Parathyroid adenoma (tissue), 2 donors: ENCODE data around the gene MBIP.
A peak's percentile ranks its signal among the peaks of the same experiment; 100 is the strongest.

Experiments used
- H2AFZ ChIP-seq: fragments of 300-600 bp; sonication (generic); one replicate; pipeline ENCODE4 v1.7.0; 2017; ENCODE audit warnings: antibody characterized with exemption, mild to moderate bottlenecking
- H3K27ac ChIP-seq: fragments of 300-600 bp; sonication (generic); one replicate; pipeline ENCODE4 v1.7.0; 2017
- H3K27me3 ChIP-seq: fragments of 300-600 bp; sonication (generic); one replicate; pipeline ENCODE4 v1.7.0; 2017; ENCODE audit warnings: low read length; ENCODE audit not compliant: control insufficient read depth, insufficient read depth
- H3K36me3 ChIP-seq: fragments of 300-600 bp; sonication (generic); one replicate; pipeline ENCODE4 v1.7.0; 2017; ENCODE audit warnings: low read length; ENCODE audit not compliant: control insufficient read depth, insufficient read depth
- H3K4me1 ChIP-seq: fragments of 300-600 bp; sonication (generic); one replicate; pipeline ENCODE4 v1.7.0; 2017; ENCODE audit warnings: control low read depth
- H3K4me2 ChIP-seq: fragments of 300-600 bp; sonication (generic); one replicate; pipeline ENCODE4 v1.7.0; 2017; ENCODE audit warnings: low read length
- H3K4me3 ChIP-seq: fragments of 300-600 bp; sonication (generic); one replicate; pipeline ENCODE4 v1.7.0; 2017; ENCODE audit warnings: low read depth, low read length
- H3K79me2 ChIP-seq: fragments of 300-600 bp; sonication (generic); one replicate; pipeline ENCODE4 v1.7.0; 2017; ENCODE audit warnings: control low read depth
- H3K9ac ChIP-seq: fragments of 300-600 bp; sonication (generic); one replicate; pipeline ENCODE4 v1.7.0; 2017; ENCODE audit warnings: mild to moderate bottlenecking
- H3K9me3 ChIP-seq: fragments of 300-600 bp; sonication (generic); one replicate; pipeline ENCODE4 v1.7.0; 2017; ENCODE audit warnings: low read length; ENCODE audit not compliant: control insufficient read depth
- TF ChIP-seq, protein P1 (sequence below): fragments of 300-600 bp; sonication (generic); IDR thresholded peaks from one replicate; pipeline ENCODE4 v1.7.0; 2017; ENCODE audit warnings: antibody characterized with exemption, mild to moderate bottlenecking
- donor health status: primary hyperparathyroidism.

Gene MBIP

GRCh38 chr14:36324897-36325296 is 4.5 kb upstream of the MBIP start:
- H3K4me2 ChIP-seq: no peak overlapping the region
- H3K4me3 ChIP-seq: no peak overlapping the region
- no peaks in the 10 kb centered on the region for H3K9me3 ChIP-seq
- H3K4me1 ChIP-seq: no peaks in the 10 kb centered on the region
- no peak overlapping the region for H3K9ac ChIP-seq
- no peaks in the 10 kb centered on the region for H3K79me2 ChIP-seq
- no peak overlapping the region for H3K27ac ChIP-seq
- TF ChIP-seq, protein P1, sequence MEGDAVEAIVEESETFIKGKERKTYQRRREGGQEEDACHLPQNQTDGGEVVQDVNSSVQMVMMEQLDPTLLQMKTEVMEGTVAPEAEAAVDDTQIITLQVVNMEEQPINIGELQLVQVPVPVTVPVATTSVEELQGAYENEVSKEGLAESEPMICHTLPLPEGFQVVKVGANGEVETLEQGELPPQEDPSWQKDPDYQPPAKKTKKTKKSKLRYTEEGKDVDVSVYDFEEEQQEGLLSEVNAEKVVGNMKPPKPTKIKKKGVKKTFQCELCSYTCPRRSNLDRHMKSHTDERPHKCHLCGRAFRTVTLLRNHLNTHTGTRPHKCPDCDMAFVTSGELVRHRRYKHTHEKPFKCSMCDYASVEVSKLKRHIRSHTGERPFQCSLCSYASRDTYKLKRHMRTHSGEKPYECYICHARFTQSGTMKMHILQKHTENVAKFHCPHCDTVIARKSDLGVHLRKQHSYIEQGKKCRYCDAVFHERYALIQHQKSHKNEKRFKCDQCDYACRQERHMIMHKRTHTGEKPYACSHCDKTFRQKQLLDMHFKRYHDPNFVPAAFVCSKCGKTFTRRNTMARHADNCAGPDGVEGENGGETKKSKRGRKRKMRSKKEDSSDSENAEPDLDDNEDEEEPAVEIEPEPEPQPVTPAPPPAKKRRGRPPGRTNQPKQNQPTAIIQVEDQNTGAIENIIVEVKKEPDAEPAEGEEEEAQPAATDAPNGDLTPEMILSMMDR: no peak
- no peaks in the 10 kb centered on the region for H3K27me3 ChIP-seq
- no peaks in the 10 kb centered on the region for H3K36me3 ChIP-seq
- H2AFZ ChIP-seq: no peak overlapping the region

GRCh38 chr14:36320897-36321381 is 502 bp upstream of the MBIP start:
- Histone ChIP-seq H3K9ac (no peak overlapping the region), H3K36me3 (no peaks in the 10 kb centered on the region), H3K27ac (peak overlapping the region; percentile 79), H3K27me3 (no peaks in the 10 kb centered on the region), H3K9me3 (no peaks in the 10 kb centered on the region), H3K79me2 (no peaks in the 10 kb centered on the region), H3K4me2 (peak overlapping the region; percentile 67), H3K4me3 (peak overlapping the region; percentile 86), H2AFZ (peak overlapping the region; percentile 72), H3K4me1 (no peaks in the 10 kb centered on the region)
- TF ChIP-seq, protein P1: no peak

DNA sequence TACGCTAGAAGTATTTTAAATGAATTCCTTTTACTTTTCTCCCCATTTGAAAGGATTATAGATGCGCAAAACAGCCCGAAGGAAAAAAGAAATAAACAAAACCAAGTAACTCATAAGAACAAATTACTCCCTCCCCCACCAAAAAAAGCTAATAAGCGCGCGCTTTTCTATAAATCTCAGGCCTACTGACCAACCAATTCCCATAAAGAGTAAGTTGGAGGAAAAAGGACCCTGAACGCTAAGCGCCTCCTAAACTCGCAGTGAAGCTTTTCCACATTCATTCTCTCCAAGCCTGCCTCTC is 588 bp downstream of the MBIP start:
- Histone ChIP-seq H3K27me3 (no peaks in the 10 kb centered on the region), H2AFZ (peak overlapping the region; percentile 72), H3K27ac (peak overlapping the region; percentile 79), H3K9ac (peak overlapping the region; percentile 47), H3K9me3 (no peaks in the 10 kb centered on the region), H3K4me1 (no peaks in the 10 kb centered on the region), H3K4me3 (peak overlapping the region; percentile 86), H3K4me2 (peak overlapping the region; percentile 67), H3K36me3 (no peaks in the 10 kb centered on the region), H3K79me2 (no peaks in the 10 kb centered on the region)
- TF ChIP-seq, protein P1: no peak

DNA sequence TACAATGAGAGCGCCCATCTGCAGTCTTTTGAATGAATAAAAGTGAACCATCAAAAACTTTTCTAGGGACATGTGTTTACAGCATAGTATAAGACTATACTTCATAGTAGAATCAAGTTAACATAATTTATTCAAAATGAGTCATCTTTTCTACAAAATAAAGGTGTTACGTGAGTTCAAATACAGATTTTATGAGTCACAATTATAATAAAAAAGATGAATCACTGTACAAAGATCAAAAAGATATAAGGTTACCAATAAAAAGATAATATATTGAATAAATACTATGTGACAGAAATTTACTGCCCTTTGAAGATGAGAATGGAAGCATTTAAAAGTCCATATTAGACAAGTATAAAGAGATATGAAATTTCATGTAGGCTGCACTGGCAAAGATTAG is 2.8 kb downstream of the MBIP start:
- Histone ChIP-seq H3K9ac (no peak overlapping the region), H2AFZ (no peak overlapping the region), H3K79me2 (no peaks in the 10 kb centered on the region), H3K4me2 (no peak overlapping the region), H3K27ac (no peak overlapping the region), H3K9me3 (no peaks in the 10 kb centered on the region), H3K27me3 (no peaks in the 10 kb centered on the region), H3K36me3 (no peaks in the 10 kb centered on the region), H3K4me1 (no peaks in the 10 kb centered on the region), H3K4me3 (no peak overlapping the region)
- TF ChIP-seq, protein P1: no peak

- Histone ChIP-seq H2AFZ (no peak overlapping the region), H3K9ac (no peak overlapping the region), H3K27me3 (no peaks in the 10 kb centered on the region), H3K36me3 (no peaks in the 10 kb centered on the region), H3K4me3 (no peak overlapping the region), H3K27ac (no peak overlapping the region), H3K4me2 (no peak overlapping the region), H3K9me3 (no peaks in the 10 kb centered on the region), H3K4me1 (no peaks in the 10 kb centered on the region), H3K79me2 (no peaks in the 10 kb centered on the region)
- TF ChIP-seq, protein P1: no peak
These were observed 4.3 kb downstream of the MBIP start for GRCh38 chr14:36316131-36316530.
